Measurements from ENCODE around the gene IRAK1.
"Not testable (repeated sequence)": the region's sequence is repeated elsewhere in the genome, so short reads cannot be mapped to it uniquely, and the experiment has no call there.

Gene IRAK1

DNA sequence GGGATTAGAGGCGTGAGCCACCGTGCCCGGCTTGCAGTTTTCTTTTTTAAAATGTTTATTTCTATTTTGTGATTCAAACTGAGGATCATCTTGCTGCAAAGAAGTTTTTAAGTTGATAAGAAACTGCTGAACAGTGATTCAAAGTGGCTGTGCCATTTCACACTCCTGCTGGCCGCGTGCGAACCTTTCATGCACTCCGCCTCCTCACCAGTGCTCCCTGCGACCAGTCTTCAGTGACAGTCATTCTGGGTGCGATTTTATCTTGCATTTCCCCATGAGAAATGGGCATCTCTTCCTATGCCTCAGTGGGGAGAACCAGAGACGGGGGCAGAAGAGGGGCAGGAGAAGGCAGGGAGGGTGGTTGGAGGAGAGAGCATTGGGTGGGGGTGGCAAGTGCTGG, 25.7 kb downstream of the IRAK1 start:
- no peak for DNase-seq

DNA sequence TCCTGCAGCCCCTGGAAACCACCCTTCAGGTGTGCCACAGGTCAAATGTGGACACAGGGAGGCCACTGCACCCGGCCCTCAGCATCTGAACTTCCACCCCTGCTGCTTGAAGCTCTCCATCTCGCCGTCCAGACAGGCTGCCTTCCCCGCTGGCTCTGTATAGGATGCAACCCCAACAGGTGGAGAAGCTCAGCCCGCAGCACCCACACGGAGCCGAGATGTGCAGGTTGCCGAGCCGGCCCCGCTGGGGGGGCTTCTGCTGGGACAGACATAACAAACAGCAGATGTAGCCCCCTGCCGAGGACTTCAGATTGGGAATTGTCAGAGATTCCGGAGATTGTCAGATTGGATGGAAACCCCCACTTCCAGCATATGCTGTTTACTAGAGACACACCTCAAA, 26.6 kb downstream of the IRAK1 start:
- DNase-seq: no peak

GRCh38 chrX:153992180-153992579, 27.5 kb downstream of the IRAK1 start:
- no peak for DNase-seq

GRCh38 chrX:153991013-153991580, 28.6 kb downstream of the IRAK1 start:
- no peak for DNase-seq

GRCh38 chrX:153989973-153990655, 29.6 kb downstream of the IRAK1 start:
- DNase-seq: no peak

GRCh38 chrX:153988493-153988892, 31.2 kb downstream of the IRAK1 start:
- DNase-seq: no peak

GRCh38 chrX:153984351-153985178, 35.1 kb downstream of the IRAK1 start:
- DNase-seq: peak; percentile 24

GRCh38 chrX:153983321-153983801, 36.3 kb downstream of the IRAK1 start:
- peak; percentile 13 for DNase-seq

GRCh38 chrX:153981771-153982533, 37.8 kb downstream of the IRAK1 start:
- peak; percentile 75 for DNase-seq

GRCh38 chrX:153981231-153981630, 38.5 kb downstream of the IRAK1 start:
- no peak for DNase-seq

GRCh38 chrX:153980394-153980793, 39.3 kb downstream of the IRAK1 start:
- not testable (repeated sequence) for DNase-seq

DNA sequence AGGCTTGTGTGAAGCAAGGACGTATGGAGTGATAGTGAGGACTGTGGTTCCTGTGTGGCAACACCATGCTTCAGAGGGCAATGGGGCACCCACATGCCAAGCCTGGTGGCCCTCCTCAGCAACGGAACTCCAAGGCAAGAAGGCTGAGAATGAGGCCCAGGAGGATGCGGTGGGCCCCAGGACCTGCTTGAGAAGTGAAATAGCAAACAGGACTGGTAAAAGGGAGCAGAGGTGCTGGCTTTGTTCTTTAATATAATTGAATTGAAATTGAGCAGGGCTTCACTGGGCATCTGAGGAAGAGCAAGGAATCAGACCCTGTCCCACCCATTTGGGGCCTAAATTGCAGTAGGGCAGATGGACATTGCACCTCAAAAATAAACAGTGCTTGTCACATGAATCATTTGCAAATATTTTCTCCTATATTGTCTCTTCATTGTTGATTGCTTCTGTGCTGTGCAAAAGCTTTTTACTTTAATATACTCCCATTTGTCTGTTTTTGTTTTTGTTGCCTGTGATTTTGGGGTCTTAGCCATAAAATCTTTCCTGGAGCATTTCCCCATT, 44.9 kb downstream of the IRAK1 start:
- peak; percentile 46 for DNase-seq

- no peak for DNase-seq
Observed at GRCh38 chrX:153974003-153974725, 45.5 kb downstream of the IRAK1 start.

DNA sequence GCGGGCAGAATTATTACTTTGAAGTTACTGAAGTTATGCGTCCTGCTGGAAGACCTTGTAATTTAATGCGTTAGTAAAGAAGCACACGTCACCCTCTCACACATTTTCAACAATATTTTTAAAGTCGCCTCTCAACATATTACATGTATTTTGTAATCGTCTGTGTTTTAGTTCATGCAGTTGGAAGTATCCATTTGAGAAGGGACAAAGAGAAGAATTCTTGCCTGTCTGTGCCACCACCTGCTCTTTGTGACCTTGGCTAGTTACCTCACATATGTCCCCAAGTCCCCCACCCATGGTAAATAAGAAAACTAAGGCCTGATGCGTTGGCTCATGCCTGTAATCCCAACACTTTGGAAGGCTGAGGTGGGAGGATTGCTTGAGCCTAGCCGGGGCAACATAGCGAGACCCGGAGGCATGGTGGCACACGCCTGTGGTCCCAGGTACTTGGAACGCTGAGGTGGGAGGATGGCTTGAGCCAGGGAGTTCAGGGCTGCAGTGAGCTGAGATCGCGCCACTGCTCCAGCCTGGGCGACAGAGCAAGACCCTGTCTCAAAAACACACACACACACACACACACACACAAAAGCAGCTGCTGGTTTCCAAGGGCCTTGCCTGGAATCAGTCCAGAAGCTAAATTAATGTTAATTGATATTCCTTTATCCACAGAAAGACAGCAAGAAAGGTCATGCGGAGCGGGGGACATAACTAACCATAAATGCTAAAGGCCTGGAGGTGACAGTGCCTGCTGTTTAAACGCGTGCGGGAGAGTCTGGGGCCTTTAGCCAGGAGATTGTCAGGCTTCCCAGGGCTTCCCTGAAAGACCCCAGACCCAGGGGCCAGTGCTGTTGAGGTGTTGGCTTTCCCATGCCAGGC, 46.3 kb downstream of the IRAK1 start:
- DNase-seq: no peak

DNA sequence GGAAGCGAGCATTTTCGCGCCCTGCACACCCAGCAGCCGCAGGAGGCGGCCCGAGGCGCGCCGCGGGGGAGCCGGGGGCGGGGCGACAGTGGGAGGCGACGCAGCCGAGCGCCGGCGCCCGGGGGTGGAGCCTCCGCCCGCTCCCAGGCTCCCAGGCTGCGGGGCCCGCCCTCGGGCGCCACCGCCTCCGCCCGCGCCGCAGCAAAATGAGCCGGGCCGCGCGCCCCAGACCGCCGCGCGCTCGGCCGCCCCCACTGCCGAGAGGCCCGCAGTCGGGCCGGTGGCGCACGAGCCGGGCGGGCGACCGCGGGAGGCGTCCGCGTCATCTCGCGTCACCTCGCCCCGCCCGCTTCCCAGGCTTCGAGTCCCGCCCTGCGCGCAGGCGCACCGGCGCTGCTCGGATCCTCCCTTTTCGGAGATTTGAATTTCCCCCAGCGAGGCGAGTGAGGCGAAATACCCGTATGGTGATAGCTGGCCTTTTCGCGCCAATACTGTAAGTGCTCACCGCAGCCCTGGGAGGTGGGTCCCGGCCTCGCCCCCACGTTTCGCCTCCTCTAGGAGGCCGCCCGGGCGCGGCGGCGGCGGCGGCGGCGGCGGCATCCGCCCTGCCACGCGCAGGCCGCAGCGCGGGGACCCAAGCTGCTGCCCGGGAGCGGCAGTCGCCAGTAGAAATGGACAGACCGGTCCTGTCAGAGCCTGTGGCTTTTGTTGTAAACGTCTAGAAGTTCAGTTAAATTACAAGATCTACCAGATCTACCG, 47.2 kb downstream of the IRAK1 start, which contains the start of gene TMEM187:
TSS of gene TMEM187 (plus strand) at position 387 of the 759 bp plus-strand sequence. CDS start 9,309 bp downstream, outside the sequence.
- peak; percentile 71 for DNase-seq

GRCh38 chrX:153971450-153972367, 48.0 kb downstream of the IRAK1 start, which contains the start of gene HCFC1:
TSS of gene HCFC1 (minus strand) at chrX:153971818. CDS start at chrX:153970840, 978 bp downstream.
- peak; percentile 59 for DNase-seq

GRCh38 chrX:153971124-153971449, 48.6 kb downstream of the IRAK1 start:
- peak; percentile 49 for DNase-seq

DNA sequence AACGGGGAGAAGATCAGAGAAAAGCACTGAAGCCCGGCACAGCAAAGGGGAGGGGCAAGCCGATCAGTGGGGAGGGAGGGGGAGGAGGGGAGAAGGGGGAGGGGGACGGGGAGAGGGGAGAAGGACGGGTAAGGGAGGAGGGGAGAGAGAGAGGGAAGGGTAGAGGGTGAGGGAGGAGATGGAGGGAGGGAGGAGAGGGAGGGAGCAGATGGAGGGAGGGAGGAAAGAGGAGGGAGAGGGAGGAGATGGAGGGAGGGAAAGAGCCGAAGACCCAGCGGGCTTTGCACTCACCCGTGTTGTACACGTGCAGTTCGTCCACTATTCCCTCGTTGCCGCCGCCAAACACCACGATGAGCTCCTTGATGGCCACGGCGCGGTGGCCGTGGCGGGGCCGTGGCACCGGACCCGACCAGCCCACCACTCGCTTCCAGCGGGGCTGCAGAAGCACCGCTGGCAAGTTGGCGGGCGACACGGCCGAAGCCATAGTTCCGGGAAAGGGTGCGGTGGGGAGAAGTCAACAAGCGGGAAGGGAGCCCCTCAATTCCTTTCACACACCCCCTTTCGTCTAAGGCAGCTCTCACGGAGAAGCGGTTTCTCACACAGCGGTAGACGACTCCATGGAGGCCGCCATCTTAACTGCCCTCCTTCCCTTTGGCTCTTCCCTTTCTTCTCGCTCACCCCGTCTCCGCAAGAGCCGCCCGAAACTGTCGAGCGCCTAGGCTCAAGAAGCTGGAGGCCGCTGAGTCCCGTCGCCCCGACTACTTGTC, 49.2 kb downstream of the IRAK1 start:
- DNase-seq: peak; percentile 51
